GM19240 (cell line): Measurements from ENCODE around the gene HHATL.

Source experiments
- DNase-seq: peaks from one replicate; pipeline ENCODE4 v3.0.0; 2011; ENCODE audit warnings: low spot score; ENCODE audit not compliant: insufficient read length

HHATL gene

DNA sequence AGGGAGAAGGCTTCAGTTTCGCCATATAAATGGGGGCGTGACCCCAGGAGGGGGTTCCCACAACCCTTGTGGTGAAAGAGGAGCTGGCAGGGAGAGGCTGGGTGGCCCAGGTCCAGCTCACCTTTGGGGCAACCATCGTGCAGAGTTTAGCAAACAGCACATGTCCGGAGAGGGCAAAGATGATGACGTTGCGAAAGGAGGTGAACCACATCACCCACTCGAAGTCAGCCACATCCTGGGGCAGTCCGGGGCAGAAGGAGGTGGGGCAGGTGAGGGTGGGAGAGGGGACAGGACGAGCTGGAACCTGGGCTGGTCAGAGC is 3.7 kb downstream of the HHATL start:
- DNase-seq: no peak

DNA sequence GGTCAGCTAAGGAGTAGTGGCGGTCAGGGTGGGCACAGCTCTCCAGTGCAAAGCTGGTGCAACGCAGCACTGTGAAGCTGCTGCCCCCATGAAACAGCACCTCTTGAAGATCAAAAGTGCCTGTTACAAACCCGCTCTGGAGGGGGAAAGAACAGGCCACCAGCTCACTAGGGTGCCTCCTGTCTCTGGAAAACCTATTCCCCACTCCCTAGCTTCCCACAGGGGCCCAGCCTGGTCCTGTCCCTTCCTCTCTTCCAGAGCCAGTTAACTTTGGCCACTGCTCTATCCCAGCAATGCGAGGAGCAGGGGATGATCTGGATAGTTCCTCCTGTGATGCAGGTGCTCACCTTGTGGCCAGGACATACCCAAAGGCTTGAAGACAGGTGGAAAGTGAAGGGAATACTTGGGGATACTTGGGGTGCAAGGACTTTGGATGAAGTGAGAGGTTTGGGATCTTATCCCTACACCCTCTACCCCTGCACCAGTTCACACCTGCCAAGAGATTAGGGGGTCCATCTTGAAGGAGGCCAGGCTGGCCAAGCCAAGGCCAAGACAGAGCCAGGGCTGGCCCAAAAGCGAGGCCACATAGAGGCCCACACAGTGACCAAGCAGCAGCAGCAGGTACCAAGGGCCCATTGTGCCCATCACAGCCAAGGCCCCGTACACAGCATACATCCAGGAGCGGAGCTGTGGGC is 4.2 kb downstream of the HHATL start:
- DNase-seq: no peak

- no peak for DNase-seq
Measured at GRCh38 chr3:42697289-42698051, 5.1 kb downstream of the HHATL start.

GRCh38 chr3:42696356-42697288 is 6.0 kb downstream of the HHATL start:
- DNase-seq: no peak

GRCh38 chr3:42694366-42694765 is 8.2 kb downstream of the HHATL start:
- no peak for DNase-seq

GRCh38 chr3:42693530-42693930 is 9.1 kb downstream of the HHATL start:
- DNase-seq: no peak

GRCh38 chr3:42692667-42693529 is 9.7 kb downstream of the HHATL start:
- no peak for DNase-seq

DNA sequence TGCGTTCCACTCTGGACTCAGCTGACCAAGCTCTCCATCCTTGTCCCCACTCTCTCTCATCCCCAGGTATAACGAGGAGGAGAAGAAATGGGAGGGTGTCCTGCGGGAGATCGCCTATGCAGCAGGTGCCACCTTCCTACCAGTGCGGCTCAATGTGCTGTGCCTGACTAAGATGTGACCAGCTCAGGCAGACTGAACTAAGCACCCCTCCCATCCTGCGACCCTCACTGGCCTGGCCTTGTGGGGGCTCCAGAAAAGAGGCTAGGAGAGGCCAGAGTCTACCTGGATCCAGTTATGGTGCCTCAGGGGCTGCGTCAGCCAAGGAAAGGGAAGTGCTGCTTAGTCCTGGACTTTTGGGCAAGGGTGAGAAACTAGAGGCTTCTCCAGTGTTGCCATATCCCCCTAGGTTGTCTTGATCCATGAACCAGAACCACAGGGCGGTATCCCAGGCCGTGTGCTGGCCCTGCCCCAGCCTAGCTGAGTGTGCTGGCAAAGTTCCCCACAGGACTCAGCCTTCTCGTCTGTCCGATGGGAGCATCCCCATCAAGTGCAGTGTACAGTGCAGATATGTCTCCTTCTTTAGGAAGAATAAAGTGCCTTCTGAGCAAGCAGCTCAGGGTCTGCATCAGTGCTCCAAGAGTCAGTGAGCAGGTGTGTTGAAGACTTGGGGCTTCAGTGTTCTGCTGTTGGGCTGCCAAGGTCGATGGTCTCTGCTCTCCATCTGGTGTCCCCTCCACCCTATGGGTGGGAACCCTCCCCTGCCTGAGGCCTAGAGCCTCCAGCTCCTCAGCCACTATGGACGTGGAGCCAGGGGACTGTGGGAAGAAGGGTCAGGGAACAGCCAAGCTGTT is 10.6 kb downstream of the HHATL start:
- DNase-seq: no peak

GRCh38 chr3:42690766-42691680 is 11.6 kb downstream of the HHATL start:
- DNase-seq: no peak

DNA sequence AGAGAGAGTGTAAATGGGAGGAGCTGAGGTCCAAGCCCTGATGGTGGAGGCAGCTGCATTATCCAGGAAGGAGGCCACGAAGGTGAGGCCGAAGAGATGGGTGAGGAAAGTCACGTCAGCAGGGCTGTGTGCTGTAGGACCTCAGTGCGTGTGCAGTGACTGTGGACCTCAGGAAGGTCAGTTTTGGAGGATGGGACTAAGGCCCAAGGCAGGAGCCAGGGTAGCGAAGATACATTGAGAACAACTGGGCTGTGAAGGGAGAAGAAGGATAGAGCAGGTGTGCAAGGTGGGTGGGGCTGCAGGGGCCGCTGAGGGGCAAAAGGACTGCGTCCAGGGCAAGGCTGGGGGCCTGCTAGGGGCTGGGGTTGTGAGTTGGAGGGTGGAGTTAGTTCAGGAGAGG is 12.4 kb downstream of the HHATL start:
- no peak for DNase-seq

DNA sequence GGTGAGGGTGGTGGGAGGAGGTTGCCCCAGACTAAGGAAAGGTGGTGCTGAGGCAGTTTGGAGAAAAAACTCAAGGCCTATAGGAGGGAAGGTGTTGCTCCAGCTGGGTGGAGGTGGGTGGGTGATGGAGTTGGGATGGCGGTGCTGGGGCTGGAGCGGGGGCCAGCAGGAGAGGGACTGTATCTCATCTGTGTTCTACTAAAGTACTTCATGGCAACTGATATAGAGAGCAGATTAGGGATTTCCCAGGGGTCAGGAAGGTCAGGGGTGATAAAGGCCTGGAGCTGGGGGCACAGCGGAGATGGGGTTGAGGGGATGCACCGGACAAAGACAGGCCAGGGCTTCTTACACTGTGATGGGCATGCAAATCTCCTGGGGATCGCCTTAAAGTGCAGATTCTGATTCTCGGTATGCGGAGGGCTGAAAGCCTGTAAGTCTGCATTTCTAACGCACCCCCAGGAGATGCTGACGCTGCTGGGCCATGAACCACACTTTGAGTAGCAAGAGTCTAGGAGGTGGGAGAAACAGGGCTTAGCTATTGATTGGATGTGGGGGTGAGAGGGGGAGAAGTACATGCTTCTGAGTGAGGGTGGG is 13.1 kb downstream of the HHATL start:
- DNase-seq: no peak

- DNase-seq: no peak
Measured at GRCh38 chr3:42688487-42689420, 13.8 kb downstream of the HHATL start.

GRCh38 chr3:42688016-42688415 is 14.6 kb downstream of the HHATL start:
- no peak for DNase-seq

DNA sequence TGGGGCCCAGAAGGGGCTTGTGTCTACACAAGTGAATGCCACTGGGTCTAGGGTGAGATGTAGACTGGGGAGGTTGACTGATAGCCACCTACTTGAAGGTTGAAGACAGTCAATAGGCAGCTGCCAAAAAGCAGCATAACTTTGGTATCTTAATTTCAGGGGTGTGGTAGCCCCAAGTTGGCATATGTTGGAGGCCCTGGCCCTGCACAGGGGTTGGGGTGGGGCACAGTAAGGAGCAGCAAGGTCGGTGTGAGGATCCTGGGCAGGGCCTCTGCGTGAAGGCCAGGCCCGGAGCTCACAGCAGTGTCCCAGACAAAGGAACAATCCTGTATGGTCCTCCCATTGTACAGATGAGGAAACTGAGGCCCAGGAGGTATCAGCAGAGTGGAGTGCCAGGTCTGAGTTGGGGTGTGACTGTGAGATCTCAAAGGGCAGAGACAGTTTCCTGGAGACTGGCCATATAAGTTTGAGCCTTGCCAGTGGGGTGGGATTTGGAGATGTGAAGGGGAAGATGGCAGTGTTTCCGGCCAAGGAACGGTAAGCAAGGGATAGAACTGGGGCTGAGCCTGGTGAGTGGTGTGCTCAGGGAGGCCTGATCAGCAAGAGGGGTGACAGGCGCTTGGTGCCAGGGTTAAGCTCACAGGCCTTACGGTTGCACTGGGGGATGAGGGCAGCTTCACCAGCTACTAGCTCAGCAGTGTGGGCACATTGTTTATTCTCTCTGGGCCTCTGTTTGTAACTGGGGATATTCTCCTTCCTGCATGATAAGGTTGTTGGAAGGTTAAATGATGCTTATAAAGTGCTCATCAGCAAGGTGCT is 15.6 kb downstream of the HHATL start:
- no peak for DNase-seq

- no peak for DNase-seq
Measured at GRCh38 chr3:42685891-42686820, 16.4 kb downstream of the HHATL start.
